Renal pelvis (tissue), 4 donors: Measurements from ENCODE around the gene YY1. TPM values are rescaled to one million over a fixed set of nuclear protein-coding genes. Genes with fewer than 3 reads are reported as not detected.
"Not testable (repeated sequence)": the region's sequence is repeated elsewhere in the genome, so short reads cannot be mapped to it uniquely, and the experiment has no call there.

ENCODE experiments used
- DNase-seq: peaks from one replicate; pipeline ENCODE4 v3.0.0-alpha.2; 2013
- polyA plus RNA-seq, 3 donors: library from polyadenylated mRNA; unstranded; fragments of 120-200 nt; gene quantifications; one replicate each; pipeline ENCODE4 v1.2.1, GENCODE V29; 2013; ENCODE audit not compliant: insufficient read length in 3 of 3

YY1 gene
- polyA plus RNA-seq, 3 donors: 126 to 129 (median 126) TPM

- DNase-seq: no peak
These were observed 43.9 kb downstream of the YY1 start for GRCh38 chr14:100282766-100283419.

- DNase-seq: not testable (repeated sequence)
These were observed 44.5 kb downstream of the YY1 start for GRCh38 chr14:100283436-100283835.

GRCh38 chr14:100283984-100284881 is 45.3 kb downstream of the YY1 start:
- DNase-seq: no peak

- peak; percentile 52 for DNase-seq
These were observed 46.3 kb downstream of the YY1 start for GRCh38 chr14:100285021-100285912.

GRCh38 chr14:100285913-100286400 is 47.0 kb downstream of the YY1 start:
- DNase-seq: no peak

- no peak for DNase-seq
These were observed 47.7 kb downstream of the YY1 start for GRCh38 chr14:100286484-100287191.

- DNase-seq: no peak
These were observed 48.5 kb downstream of the YY1 start for GRCh38 chr14:100287202-100287997.

- not testable (repeated sequence) for DNase-seq
These were observed 49.0 kb downstream of the YY1 start for GRCh38 chr14:100287998-100288295.

- DNase-seq: no peak
These were observed 49.6 kb downstream of the YY1 start for GRCh38 chr14:100288382-100289185.

GRCh38 chr14:100289916-100290606 is 51.1 kb downstream of the YY1 start:
- no peak for DNase-seq

- no peak for DNase-seq
These were observed 51.8 kb downstream of the YY1 start for GRCh38 chr14:100290607-100291304.

- no peak for DNase-seq
These were observed 52.5 kb downstream of the YY1 start for GRCh38 chr14:100291305-100292075.

- DNase-seq: no peak
These were observed 53.4 kb downstream of the YY1 start for GRCh38 chr14:100292301-100292775.

- no peak for DNase-seq
These were observed 54.0 kb downstream of the YY1 start for GRCh38 chr14:100292776-100293461.

GRCh38 chr14:100293497-100294212 is 54.7 kb downstream of the YY1 start:
- no peak for DNase-seq
